H1 (cell line): Measurements from ENCODE around the gene ZNF350. TPM values are rescaled to one million over a fixed set of nuclear protein-coding genes. Genes with fewer than 3 reads are reported as not detected.

ENCODE experiments used
- CTCF ChIA-PET: fragments of 300-600 bp; sonication (Branson Sonifier 250); formaldehyde crosslinking; loops from one replicate; lab custom pipeline; 2021; ENCODE audit not compliant: partially characterized antibody; lab: Charles Lee
- POLR2A ChIA-PET: fragments of 300-600 bp; sonication (Branson Sonifier 250); formaldehyde crosslinking; loops from one replicate; lab custom pipeline; 2021; ENCODE audit warnings: inconsistent platforms; ENCODE audit not compliant: partially characterized antibody; lab: Charles Lee
- DNase-seq, 2 experiments: peaks; one replicate each; pipeline versions ENCODE4 v3.0.0 to v3.0.0-alpha.2; 2010 to 2022; ENCODE audit warnings: low spot score in 2 of 2, low read depth in 1 of 2, mixed read lengths in 1 of 2
- FAIRE-seq: peaks from 2 replicates; lab custom pipeline; 2011; peaks lifted over from hg19 to GRCh38; lab: Jason Lieb, UNC
- H2AFZ ChIP-seq: 2 replicates; pipeline ENCODE4 v1.8.1; 2012; ENCODE audit warnings: low read length, inconsistent platforms
- H2AK5ac ChIP-seq: 2 replicates; pipeline ENCODE4 v1.6.1; 2013; ENCODE audit warnings: low read depth, low read length
- H2BK120ac ChIP-seq: replicated peaks from 2 replicates; pipeline ENCODE3; 2013; ENCODE audit warnings: low read depth, low read length, inconsistent platforms
- H2BK12ac ChIP-seq: 2 replicates; pipeline ENCODE4 v1.6.1; 2013; ENCODE audit warnings: low read depth, low read length
- H2BK15ac ChIP-seq: 2 replicates; pipeline ENCODE4 v1.6.1; 2013; ENCODE audit warnings: low read length
- H2BK20ac ChIP-seq: 2 replicates; pipeline ENCODE4 v1.6.1; 2013; ENCODE audit warnings: low read length
- H2BK5ac ChIP-seq: 2 replicates; pipeline ENCODE4 v1.6.1; 2013; ENCODE audit warnings: low read depth, low read length
- H3K14ac ChIP-seq: 2 replicates; pipeline ENCODE4 v1.6.1; 2013; ENCODE audit warnings: inconsistent platforms; ENCODE audit not compliant: insufficient read length
- H3K18ac ChIP-seq: 2 replicates; pipeline ENCODE4 v1.6.1; 2013; ENCODE audit warnings: low read length; ENCODE audit errors: extremely low read depth
- H3K23ac ChIP-seq: 2 replicates; pipeline ENCODE4 v1.6.1; 2013; ENCODE audit warnings: inconsistent platforms; ENCODE audit not compliant: insufficient read length
- H3K23me2 ChIP-seq: 2 replicates; pipeline ENCODE4 v1.6.1; 2013; ENCODE audit warnings: low read depth, low read length
- H3K27ac ChIP-seq: 2 replicates; pipeline ENCODE4 v1.6.1; 2011; ENCODE audit warnings: low read depth, low read length, inconsistent platforms
- H3K27me3 ChIP-seq, 4 experiments: replicated peaks in 1 of 4; 1 replicate in 1 of 4; 2 replicates in 3 of 4; pipeline versions ENCODE4 v1.6.1 to v1.8.1; 2011 to 2013; ENCODE audit warnings: low read length in 3 of 4, mild to moderate bottlenecking in 3 of 4, inconsistent platforms in 2 of 4, mixed read lengths in 2 of 4, moderate library complexity in 1 of 4; ENCODE audit not compliant: control insufficient read depth in 3 of 4, insufficient read depth in 3 of 4; ENCODE audit errors: extremely low read depth in 1 of 4
- H3K36me3 ChIP-seq, 4 experiments: 2 replicates each; pipeline versions ENCODE4 v1.6.1 to v1.8.1; 2011 to 2013; ENCODE audit warnings: mild to moderate bottlenecking in 4 of 4, low read length in 3 of 4, moderate library complexity in 2 of 4, control low read depth in 1 of 4, inconsistent platforms in 1 of 4; ENCODE audit not compliant: insufficient read depth in 4 of 4, control insufficient read depth in 2 of 4
- H3K4ac ChIP-seq: replicated peaks from 2 replicates; pipeline ENCODE3; 2013; ENCODE audit warnings: low read length, low read depth, mixed read lengths, inconsistent platforms; ENCODE audit not compliant: insufficient read length
- H3K4me1 ChIP-seq, 4 experiments: replicated peaks in 1 of 4; 1 replicate in 1 of 4; 2 replicates in 3 of 4; pipeline versions ENCODE4 v1.6.1 to v1.8.1; 2011 to 2013; ENCODE audit warnings: low read length in 3 of 4, inconsistent platforms in 2 of 4, mixed read lengths in 1 of 4; ENCODE audit not compliant: insufficient read depth in 4 of 4, control insufficient read depth in 3 of 4
- H3K4me2 ChIP-seq, 2 experiments: 2 replicates each; pipeline versions ENCODE4 v1.6.1 to v1.8.1; 2011 to 2013; ENCODE audit warnings: low read depth in 2 of 2, low read length in 2 of 2, control low read depth in 1 of 2, inconsistent platforms in 1 of 2, mild to moderate bottlenecking in 1 of 2; ENCODE audit not compliant: insufficient read depth in 1 of 2
- H3K4me3 ChIP-seq, 4 experiments: fragments of 200-600, 300-600 bp in 1 of 4; sonication (generic), shearing (Covaris generic), sonication (Bioruptor Twin) in 1 of 4; 2 replicates each; pipeline versions ENCODE4 v1.5.1 to v1.8.1; 2011 to 2016; ENCODE audit warnings: low read length in 4 of 4, low read depth in 3 of 4, control low read depth in 2 of 4, inconsistent platforms in 2 of 4, mild to moderate bottlenecking in 2 of 4, mixed read lengths in 1 of 4, moderate library complexity in 1 of 4; ENCODE audit not compliant: insufficient read depth in 2 of 4; ENCODE audit errors: extremely low read depth in 1 of 4
- H3K56ac ChIP-seq: replicated peaks from 2 replicates; pipeline ENCODE3; 2013; ENCODE audit warnings: low read depth, mild to moderate bottlenecking, mixed read lengths, low read length, inconsistent platforms; ENCODE audit not compliant: insufficient read length
- H3K79me1 ChIP-seq: 2 replicates; pipeline ENCODE4 v1.6.1; 2013; ENCODE audit warnings: low read depth, low read length, control low read depth
- H3K79me2 ChIP-seq, 2 experiments: 2 replicates each; pipeline versions ENCODE4 v1.6.1 to v1.8.1; 2012 to 2013; ENCODE audit warnings: low read length in 2 of 2, mild to moderate bottlenecking in 2 of 2, inconsistent platforms in 1 of 2; ENCODE audit not compliant: insufficient read depth in 2 of 2, control insufficient read depth in 1 of 2
- H3K9ac ChIP-seq, 4 experiments: replicated peaks in 1 of 4; 1 replicate in 1 of 4; 2 replicates in 3 of 4; pipeline versions ENCODE4 v1.6.1 to v1.8.1; 2011 to 2013; ENCODE audit warnings: low read depth in 3 of 4, low read length in 3 of 4, control low read depth in 2 of 4, mild to moderate bottlenecking in 2 of 4, moderate library complexity in 2 of 4, inconsistent platforms in 1 of 4; ENCODE audit errors: extremely low read depth in 1 of 4
- H3K9me3 ChIP-seq, 2 experiments: 2 replicates each; pipeline versions ENCODE4 v1.6.1 to v1.8.1; 2012 to 2013; ENCODE audit warnings: mild to moderate bottlenecking in 2 of 2, moderate library complexity in 2 of 2, control low read depth in 1 of 2, inconsistent platforms in 1 of 2, low read depth in 1 of 2, low read length in 1 of 2, mixed read lengths in 1 of 2; ENCODE audit not compliant: insufficient read depth in 2 of 2
- H4K20me1 ChIP-seq, 2 experiments: replicated peaks in 1 of 2; 2 replicates each; pipeline versions ENCODE3 to v1.8.1; 2011 to 2013; ENCODE audit warnings: inconsistent platforms in 2 of 2, low read length in 2 of 2, mild to moderate bottlenecking in 1 of 2; ENCODE audit not compliant: insufficient read depth in 2 of 2, control insufficient read depth in 1 of 2
- H4K5ac ChIP-seq: 2 replicates; pipeline ENCODE4 v1.6.1; 2013; ENCODE audit warnings: low read length, low read depth, mixed read lengths, inconsistent platforms; ENCODE audit not compliant: insufficient read length
- H4K8ac ChIP-seq: 2 replicates; pipeline ENCODE4 v1.8.0; 2013; ENCODE audit warnings: mild to moderate bottlenecking, moderate library complexity, low read length, inconsistent platforms; ENCODE audit not compliant: insufficient read depth; ENCODE audit errors: extremely low read depth
- H4K91ac ChIP-seq: replicated peaks from 2 replicates; pipeline ENCODE3; 2013; ENCODE audit warnings: low read length, mixed read lengths, inconsistent platforms; ENCODE audit not compliant: insufficient read length
- CREB1 ChIP-seq: IDR thresholded peaks from 2 replicates; pipeline ENCODE4 v1.6.1; 2012; ENCODE audit warnings: inconsistent platforms
- JUN ChIP-seq: IDR thresholded peaks from 2 replicates; pipeline ENCODE4 v1.6.1; 2011; ENCODE audit warnings: low read depth, mild to moderate bottlenecking, improper control_type of control experiment, low read length
- JUND ChIP-seq: IDR thresholded peaks from 2 replicates; pipeline ENCODE4 v1.6.1; 2011; ENCODE audit warnings: mild to moderate bottlenecking, improper control_type of control experiment, low read length
- KDM1A ChIP-seq: fragments of 200-600, 300-600 bp; sonication (generic); IDR thresholded peaks from 2 replicates; pipeline ENCODE4 v1.7.1; 2016; ENCODE audit warnings: mild to moderate bottlenecking, low read length, borderline replicate concordance
- MAX ChIP-seq: IDR thresholded peaks from 2 replicates; pipeline ENCODE4 v1.6.1; 2012; ENCODE audit warnings: inconsistent platforms
- NANOG ChIP-seq: IDR thresholded peaks from 2 replicates; pipeline ENCODE4 v1.6.1; 2011; ENCODE audit warnings: low read length, low read depth, mild to moderate bottlenecking, inconsistent platforms; ENCODE audit not compliant: insufficient read depth, poor library complexity, severe bottlenecking
- PHF8 ChIP-seq: fragments of 200-600 bp; sonication (generic); conservative IDR thresholded peaks from 2 replicates; pipeline ENCODE4 v1.7.1; 2012; ENCODE audit warnings: low read depth, mild to moderate bottlenecking, inconsistent platforms, low read length, moderate library complexity
- RNF2 ChIP-seq: fragments of 200-900, 300-1000 bp; sonication (generic); IDR thresholded peaks from 2 replicates; pipeline ENCODE4 v1.7.1; 2016; ENCODE audit warnings: borderline replicate concordance, low read depth, mild to moderate bottlenecking, antibody characterized with exemption, low read length; ENCODE audit not compliant: poor library complexity, severe bottlenecking; ENCODE audit errors: missing control alignments
- SIN3A ChIP-seq, 2 experiments: IDR thresholded peaks in 1 of 2; conservative IDR thresholded peaks in 1 of 2; 2 replicates each; pipeline ENCODE4 v1.6.1; 2011 to 2012; ENCODE audit warnings: low read length in 2 of 2, improper control_type of control experiment in 1 of 2, low read depth in 1 of 2, mild to moderate bottlenecking in 1 of 2
- SP2 ChIP-seq: IDR thresholded peaks from 2 replicates; pipeline ENCODE4 v1.6.1; 2012; ENCODE audit warnings: mild to moderate bottlenecking, low read length, inconsistent platforms
- WGBS, 2 experiments: shearing (Covaris generic) in 1 of 2; methylation state at CpG; one replicate each; pipeline versions ENCODE4 v1.1.6 to v1.1.7; 2013 to 2015; ENCODE audit warnings: low lambda C conversion rate in 2 of 2, mixed read lengths in 2 of 2, inconsistent platforms in 1 of 2, low coverage in 1 of 2, missing lambda C conversion rate in 1 of 2; ENCODE audit not compliant: insufficient replicate concordance in 2 of 2, insufficient coverage in 1 of 2, insufficient read length in 1 of 2; ENCODE audit errors: extremely low coverage in 1 of 2, missing lambda C conversion rate in 1 of 2; 5-methylcytosine and 5-hydroxymethylcytosine counted together
- polyA plus RNA-seq, 7 experiments: library from polyadenylated mRNA; depleted of rRNA in 3 of 7; stranded (reverse) in 5 of 7; unstranded in 2 of 7; fragments of >200 nt in 5 of 7; fragments of 200-250 nt in 2 of 7; gene quantifications; 1 replicate in 5 of 7; 2 replicates in 1 of 7; 4 replicates in 1 of 7; pipeline versions ENCODE4 v1.2.1 to v1.2.3, GENCODE V29; 2011 to 2013; ENCODE audit warnings: missing spikeins in 2 of 7, mixed read lengths in 2 of 7
- total RNA-seq: library from RNA; stranded (reverse); fragmentation: NEBNext Ultra II Directional; extraction: Animal tissue kit (Norgen Biotek cat#: 25700); gene quantifications from 2 replicates; pipeline ENCODE4 v1.2.1, GENCODE V29; 2021
- TF ChIP-seq, protein P1 (sequence below): IDR thresholded peaks from 2 replicates; pipeline ENCODE4 v1.6.1; 2011; ENCODE audit warnings: low read length, improper control_type of control experiment

Gene ZNF350
- total and polyA plus RNA-seq, 2 of the 8 experiments (the other 6 are each of a cell fraction or from before 2014, with no cell fraction given), result 1.7 to 5.3 TPM

DNA sequence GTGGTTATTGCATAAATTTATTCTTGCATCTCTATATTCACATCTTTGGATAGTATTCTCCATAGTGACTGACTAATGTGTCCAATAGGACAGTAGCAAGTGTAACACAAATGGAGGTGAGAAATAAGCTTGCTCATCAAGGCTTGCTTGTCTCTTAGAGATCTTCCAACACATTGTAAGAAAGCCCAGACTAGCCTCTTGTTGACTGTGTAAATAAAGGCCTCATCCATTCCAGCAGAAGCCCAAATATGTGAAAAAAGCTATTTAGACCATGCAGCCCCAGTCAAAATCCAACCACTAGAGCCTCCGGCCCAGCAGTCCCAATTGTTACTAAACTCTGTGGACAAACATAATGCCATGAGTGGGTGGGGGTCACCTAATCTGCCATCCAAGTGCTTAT lies 24.0 kb upstream of the ZNF350 start:
- H3K79me1 ChIP-seq, result no peaks in the 10 kb centered on the region
- H3K4me1 ChIP-seq, result no peaks in the 10 kb centered on the region
- POLR2A ChIA-PET, result interaction anchor here (1.0 to 1.9 kb wide), 2 partner anchors 18 to 104 kb away, joined by 3 to 6 read pairs; partner anchors contain the start of gene ZNF614
- DNase-seq, result no peak
- WGBS, 2 experiments, result 79% methylated on average over 1 of the region's 1 CpG; no CpG with 5 or more reads in 1 of the 2 experiments
- FAIRE-seq, result no peak
- H3K18ac ChIP-seq, result no peak overlapping the region
- H3K9ac ChIP-seq, result no peak overlapping the region
- no peak overlapping the region for H4K5ac ChIP-seq
- H3K4me2 ChIP-seq, result no peak overlapping the region
- no peaks in the 10 kb centered on the region for H3K27me3 ChIP-seq
- H2BK20ac ChIP-seq, result no peak overlapping the region
- no peak overlapping the region for H2AFZ ChIP-seq
- H2BK15ac ChIP-seq, result no peak overlapping the region
- H3K23ac ChIP-seq, result no peak overlapping the region
- H3K23me2 ChIP-seq, result peaks cover 6% of the 10 kb centered on the region; the same call in 1 of the 2 replicates
- H4K20me1 ChIP-seq, result no peaks in the 10 kb centered on the region
- H3K36me3 ChIP-seq, result peaks cover 4 to 8% (median 7%) of the 10 kb centered on the region in 4 experiments; a peak in 7 of 8 replicates
- H3K9me3 ChIP-seq, result peaks cover 0 to 3% of the 10 kb centered on the region in 2 experiments; a peak in 1 of 4 replicates
- H2BK120ac ChIP-seq, result no peak overlapping the region
- no peak overlapping the region for H4K8ac ChIP-seq
- H3K79me2 ChIP-seq, result peaks cover 0 to 20% of the 10 kb centered on the region in 2 experiments; a peak in 2 of 4 replicates
- no peak overlapping the region for H3K56ac ChIP-seq
- H2AK5ac ChIP-seq, result no peak overlapping the region
- H2BK12ac ChIP-seq, result no peak overlapping the region
- no peak overlapping the region for H2BK5ac ChIP-seq
- H3K4me3 ChIP-seq, result no peak overlapping the region
- H3K14ac ChIP-seq, result no peak overlapping the region
- no peak overlapping the region for H3K27ac ChIP-seq
- CTCF ChIA-PET, result interaction anchor here (0.6 kb wide), 1 partner anchor 265 kb away, joined by 4 read pairs; no protein-coding TSS in a partner anchor
- H3K4ac ChIP-seq, result no peak overlapping the region
- H4K91ac ChIP-seq, result no peak overlapping the region
- TF ChIP-seq SP2 (no peak), KDM1A (no peak), NANOG (no peak), JUND (no peak), MAX (no peak), SIN3A (conservative IDR thresholded peaks at IDR 0.05 in 1 of 2, IDR thresholded peaks at IDR 0.05 in 1 of 2; ENCODE audit: low read depth in 1 of 2, low read length in 2 of 2) (no peak), JUN (no peak), PHF8 (no peak), RNF2 (no peak), CREB1 (no peak)
- TF ChIP-seq, protein P1, sequence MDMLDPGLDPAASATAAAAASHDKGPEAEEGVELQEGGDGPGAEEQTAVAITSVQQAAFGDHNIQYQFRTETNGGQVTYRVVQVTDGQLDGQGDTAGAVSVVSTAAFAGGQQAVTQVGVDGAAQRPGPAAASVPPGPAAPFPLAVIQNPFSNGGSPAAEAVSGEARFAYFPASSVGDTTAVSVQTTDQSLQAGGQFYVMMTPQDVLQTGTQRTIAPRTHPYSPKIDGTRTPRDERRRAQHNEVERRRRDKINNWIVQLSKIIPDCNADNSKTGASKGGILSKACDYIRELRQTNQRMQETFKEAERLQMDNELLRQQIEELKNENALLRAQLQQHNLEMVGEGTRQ, result no peak
